ENCODE measurements around the gene PRR30. TPM values are rescaled to one million over a fixed set of nuclear protein-coding genes. Genes with fewer than 3 reads are reported as not detected.
A peak's percentile ranks its signal among the peaks of the same experiment; 100 is the strongest.

The PRR30 gene
- not detected for polyA plus RNA-seq
- long read RNA-seq, donor 1: 0 reads
- long read RNA-seq, donor 2: 0 reads
- long read RNA-seq, donor 3: 0 reads
- long read RNA-seq, donor 4: 0 reads
- long read RNA-seq, donor 5: 0 reads
- long read RNA-seq, donor 6: 0 reads
- long read RNA-seq, donor 7: 0 reads
- long read RNA-seq, donor 8: 0 reads
- long read RNA-seq, donor 9: 0 reads
- long read RNA-seq, donor 10: 0 reads

GRCh38 chr2:27139310-27139709 lies at the start of gene PRR30:
TSS of gene PRR30 (minus strand) at chr2:27139410. CDS start at chr2:27138329, 1,081 bp downstream.
- Histone ChIP-seq H3K27ac (ENCODE audit: low read depth in 1 of 3, low read length in 2 of 3) (no peak within 1 kb of the TSS), H3K4me3 (ENCODE audit: low read depth in 1 of 3, low read length in 3 of 3) (no peak within 1 kb of the TSS), H3K36me3 (ENCODE audit: control insufficient read depth in 3 of 3, insufficient read depth in 2 of 3, low read depth in 1 of 3, low read length in 3 of 3) (no peaks in the 10 kb centered on the region), H3K4me1 (ENCODE audit: control insufficient read depth in 3 of 3, insufficient read depth in 2 of 3, low read depth in 1 of 3, low read length in 2 of 3) (no peaks in the 10 kb centered on the region), H3K9me3 (ENCODE audit: control insufficient read depth in 2 of 2, insufficient read depth in 1 of 2, low read depth in 1 of 2, low read length in 1 of 2) (no peaks in the 10 kb centered on the region), H3K27me3 (ENCODE audit: control insufficient read depth in 3 of 3, insufficient read depth in 3 of 3, low read length in 3 of 3) (peaks cover 0 to 2% (median 0%) of the 10 kb centered on the region in 3 donors)
- no peak for FAIRE-seq
- WGBS, 3 donors: 58 to 72% (median 72%) methylated on average over 4 of the region's 4 CpGs
- DNase-seq: no peak

GRCh38 chr2:27186613-27187345 lies 47.6 kb upstream of the PRR30 start:
- Histone ChIP-seq H3K27ac (ENCODE audit: low read depth in 1 of 3, low read length in 2 of 3) (no peak overlapping the region), H3K36me3 (ENCODE audit: control insufficient read depth in 3 of 3, insufficient read depth in 2 of 3, low read depth in 1 of 3, low read length in 3 of 3) (no peaks in the 10 kb centered on the region), H3K9me3 (ENCODE audit: control insufficient read depth in 2 of 2, insufficient read depth in 1 of 2, low read depth in 1 of 2, low read length in 1 of 2) (no peaks in the 10 kb centered on the region), H3K27me3 (ENCODE audit: control insufficient read depth in 3 of 3, insufficient read depth in 3 of 3, low read length in 3 of 3) (no peaks in the 10 kb centered on the region), H3K4me1 (ENCODE audit: control insufficient read depth in 3 of 3, insufficient read depth in 2 of 3, low read depth in 1 of 3, low read length in 2 of 3) (no peaks in the 10 kb centered on the region), H3K4me3 (ENCODE audit: low read depth in 1 of 3, low read length in 3 of 3) (no peak overlapping the region)
- FAIRE-seq (no peak), DNase-seq (no peak)
- WGBS, 3 donors: 69 to 79% (median 70%) methylated on average over 6 of the region's 6 CpGs

GRCh38 chr2:27185331-27186026 lies 46.3 kb upstream of the PRR30 start:
- no peaks in the 10 kb centered on the region for H3K9me3 ChIP-seq (ENCODE audit: control insufficient read depth in 2 of 2, insufficient read depth in 1 of 2, low read depth in 1 of 2, low read length in 1 of 2)
- no peaks in the 10 kb centered on the region for H3K4me1 ChIP-seq (ENCODE audit: control insufficient read depth in 3 of 3, insufficient read depth in 2 of 3, low read depth in 1 of 3, low read length in 2 of 3)
- 19 to 24% (median 24%) methylated on average over 6 of the region's 6 CpGs for WGBS, 3 donors
- no peaks in the 10 kb centered on the region for H3K27me3 ChIP-seq (ENCODE audit: control insufficient read depth in 3 of 3, insufficient read depth in 3 of 3, low read length in 3 of 3)
- DNase-seq (peak in 1 of 2 donors; percentile 45), FAIRE-seq (no peak)
- H3K27ac ChIP-seq (ENCODE audit: low read depth in 1 of 3, low read length in 2 of 3): peak overlapping the region in 1 of 3 donors; percentile 82
- H3K4me3 ChIP-seq (ENCODE audit: low read depth in 1 of 3, low read length in 3 of 3): no peak overlapping the region
- no peaks in the 10 kb centered on the region for H3K36me3 ChIP-seq (ENCODE audit: control insufficient read depth in 3 of 3, insufficient read depth in 2 of 3, low read depth in 1 of 3, low read length in 3 of 3)

- no peak for DNase-seq
- Histone ChIP-seq H3K27me3 (ENCODE audit: control insufficient read depth in 3 of 3, insufficient read depth in 3 of 3, low read length in 3 of 3) (no peaks in the 10 kb centered on the region), H3K27ac (ENCODE audit: low read depth in 1 of 3, low read length in 2 of 3) (peak overlapping the region in 1 of 3 donors; percentile 52), H3K36me3 (ENCODE audit: control insufficient read depth in 3 of 3, insufficient read depth in 2 of 3, low read depth in 1 of 3, low read length in 3 of 3) (no peaks in the 10 kb centered on the region), H3K9me3 (ENCODE audit: control insufficient read depth in 2 of 2, insufficient read depth in 1 of 2, low read depth in 1 of 2, low read length in 1 of 2) (no peaks in the 10 kb centered on the region), H3K4me1 (ENCODE audit: control insufficient read depth in 3 of 3, insufficient read depth in 2 of 3, low read depth in 1 of 3, low read length in 2 of 3) (no peaks in the 10 kb centered on the region), H3K4me3 (ENCODE audit: low read depth in 1 of 3, low read length in 3 of 3) (no peak overlapping the region)
- no peak for FAIRE-seq
- WGBS, 3 donors: 73 to 83% (median 75%) methylated on average over 4 of the region's 4 CpGs
Observed at GRCh38 chr2:27184115-27184514, 44.9 kb upstream of the PRR30 start.

GRCh38 chr2:27182346-27182745 lies 43.1 kb upstream of the PRR30 start:
- FAIRE-seq (no peak), DNase-seq (no peak)
- no peaks in the 10 kb centered on the region for H3K36me3 ChIP-seq (ENCODE audit: control insufficient read depth in 3 of 3, insufficient read depth in 2 of 3, low read depth in 1 of 3, low read length in 3 of 3)
- no peaks in the 10 kb centered on the region for H3K9me3 ChIP-seq (ENCODE audit: control insufficient read depth in 2 of 2, insufficient read depth in 1 of 2, low read depth in 1 of 2, low read length in 1 of 2)
- 60 to 65% (median 64%) methylated on average over 4 of the region's 4 CpGs for WGBS, 3 donors
- H3K4me1 ChIP-seq (ENCODE audit: control insufficient read depth in 3 of 3, insufficient read depth in 2 of 3, low read depth in 1 of 3, low read length in 2 of 3): no peaks in the 10 kb centered on the region
- H3K27me3 ChIP-seq (ENCODE audit: control insufficient read depth in 3 of 3, insufficient read depth in 3 of 3, low read length in 3 of 3): peaks cover 0 to 3% (median 0%) of the 10 kb centered on the region in 3 donors
- H3K4me3 ChIP-seq (ENCODE audit: low read depth in 1 of 3, low read length in 3 of 3): no peak overlapping the region
- H3K27ac ChIP-seq (ENCODE audit: low read depth in 1 of 3, low read length in 2 of 3): peak overlapping the region in 1 of 3 donors; percentile 71

GRCh38 chr2:27179344-27180000 lies 40.3 kb upstream of the PRR30 start:
- 54 to 68% (median 60%) methylated on average over 3 of the region's 3 CpGs for WGBS, 3 donors
- Histone ChIP-seq H3K27ac (ENCODE audit: low read depth in 1 of 3, low read length in 2 of 3) (no peak overlapping the region), H3K4me3 (ENCODE audit: low read depth in 1 of 3, low read length in 3 of 3) (no peak overlapping the region), H3K4me1 (ENCODE audit: control insufficient read depth in 3 of 3, insufficient read depth in 2 of 3, low read depth in 1 of 3, low read length in 2 of 3) (no peaks in the 10 kb centered on the region), H3K36me3 (ENCODE audit: control insufficient read depth in 3 of 3, insufficient read depth in 2 of 3, low read depth in 1 of 3, low read length in 3 of 3) (no peaks in the 10 kb centered on the region), H3K9me3 (ENCODE audit: control insufficient read depth in 2 of 2, insufficient read depth in 1 of 2, low read depth in 1 of 2, low read length in 1 of 2) (no peaks in the 10 kb centered on the region), H3K27me3 (ENCODE audit: control insufficient read depth in 3 of 3, insufficient read depth in 3 of 3, low read length in 3 of 3) (peaks cover 0 to 9% (median 0%) of the 10 kb centered on the region in 3 donors)
- FAIRE-seq (no peak), DNase-seq (no peak)

- Histone ChIP-seq H3K36me3 (ENCODE audit: control insufficient read depth in 3 of 3, insufficient read depth in 2 of 3, low read depth in 1 of 3, low read length in 3 of 3) (no peaks in the 10 kb centered on the region), H3K27me3 (ENCODE audit: control insufficient read depth in 3 of 3, insufficient read depth in 3 of 3, low read length in 3 of 3) (peaks cover 0 to 11% (median 0%) of the 10 kb centered on the region in 3 donors), H3K27ac (ENCODE audit: low read depth in 1 of 3, low read length in 2 of 3) (no peak overlapping the region), H3K4me3 (ENCODE audit: low read depth in 1 of 3, low read length in 3 of 3) (no peak overlapping the region), H3K9me3 (ENCODE audit: control insufficient read depth in 2 of 2, insufficient read depth in 1 of 2, low read depth in 1 of 2, low read length in 1 of 2) (no peaks in the 10 kb centered on the region), H3K4me1 (ENCODE audit: control insufficient read depth in 3 of 3, insufficient read depth in 2 of 3, low read depth in 1 of 3, low read length in 2 of 3) (no peaks in the 10 kb centered on the region)
- FAIRE-seq: no peak
- 86 to 93% (median 90%) methylated on average over 3 of the region's 3 CpGs for WGBS, 3 donors
- DNase-seq: no peak
Observed at GRCh38 chr2:27178469-27178868, 39.3 kb upstream of the PRR30 start.
